HG03103 (cell line): ENCODE measurements around the gene PALM.
"Not testable (repeated sequence)": the region's sequence is repeated elsewhere in the genome, so short reads cannot be mapped to it uniquely, and the experiment has no call there.

Experiments used
- ATAC-seq: cut with Tn5 transposase; IDR thresholded peaks from one replicate; pipeline ENCODE4 v1.9.1; 2021; ENCODE audit warnings: low read depth; ENCODE audit not compliant: unreplicated experiment

PALM gene

GRCh38 chr19:708154-709143 lies at the start of gene PALM:
PALM (plus strand) TSS chr19:708935; CDS start chr19:709147, 212 bp downstream.
- no peak for ATAC-seq

- no peak for ATAC-seq
Observed at GRCh38 chr19:660793-661426, 47.8 kb upstream of the PALM start.

- no peak for ATAC-seq
Observed at GRCh38 chr19:661427-662196, 47.1 kb upstream of the PALM start.

- ATAC-seq: no peak
Observed at GRCh38 chr19:662207-662961, 46.4 kb upstream of the PALM start.

GRCh38 chr19:662962-663681 lies 45.6 kb upstream of the PALM start, which contains the start of gene RNF126:
RNF126 (minus strand) TSS chr19:663214; CDS start chr19:663121, 93 bp downstream.
- peak; percentile 50 for ATAC-seq

- ATAC-seq: no peak
Observed at GRCh38 chr19:663682-664117, 45.0 kb upstream of the PALM start.

GRCh38 chr19:664913-665443 lies 43.8 kb upstream of the PALM start:
- ATAC-seq: no peak

GRCh38 chr19:666985-667573 lies 41.7 kb upstream of the PALM start:
- ATAC-seq: not testable (repeated sequence)

GRCh38 chr19:668675-669434 lies 39.9 kb upstream of the PALM start:
- not testable (repeated sequence) for ATAC-seq

- ATAC-seq: no peak
Observed at GRCh38 chr19:670609-671075, 38.1 kb upstream of the PALM start.

- no peak for ATAC-seq
Observed at GRCh38 chr19:674282-675151, 34.2 kb upstream of the PALM start.

GRCh38 chr19:676007-676338 lies 32.8 kb upstream of the PALM start:
- no peak for ATAC-seq

GRCh38 chr19:676339-677105 lies 32.2 kb upstream of the PALM start, which contains the start of gene FSTL3:
FSTL3 (plus strand) TSS chr19:676392; CDS start chr19:676424, 32 bp downstream.
- no peak for ATAC-seq

- no peak for ATAC-seq
Observed at GRCh38 chr19:677201-677600, 31.5 kb upstream of the PALM start.

- ATAC-seq: no peak
Observed at GRCh38 chr19:677601-678436, 30.9 kb upstream of the PALM start.
